Esophagus squamous epithelium (tissue), 5 donors: Measurements from ENCODE around the gene WNK1. TPM values are rescaled to one million over a fixed set of nuclear protein-coding genes. Genes with fewer than 3 reads are reported as not detected.

Experiments used
- DNase-seq: peaks from one replicate; lab custom pipeline; 2025; lab: John Stamatoyannopoulos, UW
- H3K27ac ChIP-seq, 4 donors: fragments of 200-600 bp; sonication (generic); one replicate each; pipeline ENCODE4 v1.5.1; 2016 to 2019; ENCODE audit warnings: mild to moderate bottlenecking in 1 of 4
- H3K27me3 ChIP-seq, 4 donors: fragments of 200-600 bp; sonication (generic); 1 replicate in 3 of 4; 2 replicates in 1 of 4; pipeline versions ENCODE4 v1.5.1 to v1.6.0; 2017 to 2021; ENCODE audit warnings: antibody characterized with exemption in 1 of 4
- H3K36me3 ChIP-seq, 3 donors: fragments of 200-600 bp; sonication (generic); one replicate each; pipeline ENCODE4 v1.5.1; 2016 to 2019
- H3K4me1 ChIP-seq, 3 donors: fragments of 200-600 bp; sonication (generic); one replicate each; pipeline ENCODE4 v1.5.1; 2017 to 2019
- H3K4me3 ChIP-seq, 4 donors: fragments of 200-600 bp; sonication (generic); 1 replicate in 3 of 4; 2 replicates in 1 of 4; pipeline ENCODE4 v1.5.1; 2016 to 2019; ENCODE audit warnings: mild to moderate bottlenecking in 2 of 4, moderate library complexity in 1 of 4
- H3K9me3 ChIP-seq, 3 donors: fragments of 200-600 bp; sonication (generic); one replicate each; pipeline ENCODE4 v1.5.1; 2016 to 2019
- CTCF ChIP-seq, 6 experiments: fragments of 450-650 bp in 4 of 6; fragments of 200-600 bp in 2 of 6; sonication (generic) in 2 of 6; IDR thresholded peaks; one replicate each; pipeline ENCODE4 v1.5.1; 2016 to 2019; ENCODE audit warnings: antibody characterized with exemption in 6 of 6, mild to moderate bottlenecking in 4 of 6, moderate library complexity in 4 of 6
- POLR2A ChIP-seq, 4 donors: fragments of 450-650 bp; IDR thresholded peaks; one replicate each; pipeline ENCODE4 v1.6.1; 2017; ENCODE audit warnings: antibody characterized with exemption in 4 of 4, mild to moderate bottlenecking in 4 of 4, moderate library complexity in 3 of 4
- WGBS, 2 donors: methylation state at CpG; one replicate each; pipeline ENCODE4 v1.1.5; 2018; 5-methylcytosine and 5-hydroxymethylcytosine counted together
- intact Hi-C: fragments of 100-400 bp; cut with DNase I; formaldehyde crosslinking; loops from one replicate; pipeline ENCODE4 v1.15.0; 2022
- total RNA-seq, 4 donors: library from RNA; depleted of rRNA; stranded (reverse); fragments of >200 nt; gene quantifications; one replicate each; pipeline ENCODE4 v1.1.0, GENCODE V29; 2016
- donor health status: DM: yes; HTN: yes; CAD: no.

Gene WNK1
- total RNA-seq, 4 donors from 2014 or later, result 120 to 269 (median 204) TPM

- peaks cover 0 to 36% (median 0%) of the 10 kb centered on the region in 3 donors for H3K36me3 ChIP-seq
Observed at GRCh38 chr12:946631-947030, 194.3 kb downstream of the WNK1 start.

DNA sequence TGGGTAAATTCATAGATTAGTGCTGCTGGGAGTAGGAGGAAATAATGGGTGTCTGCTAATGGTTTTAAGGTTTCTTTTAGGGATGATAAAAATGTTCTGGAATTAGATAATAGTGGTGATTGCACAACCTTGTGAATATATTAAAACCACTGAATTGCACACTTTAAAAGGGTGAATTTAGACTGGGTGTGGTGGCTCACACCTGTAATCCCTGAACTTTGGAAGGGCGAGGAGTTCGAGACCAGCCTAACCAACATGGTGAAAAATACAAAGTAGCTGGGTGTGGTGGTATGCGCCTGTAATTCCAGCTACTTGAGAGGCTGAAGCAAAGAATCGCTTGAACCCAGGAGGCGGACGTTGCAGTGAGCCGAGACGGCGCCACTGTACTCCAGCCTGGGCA lies 195.9 kb downstream of the WNK1 start:
- peak overlapping the region in 3 of 4 donors; percentile 63 to 90 (median 84) for H3K4me3 ChIP-seq
- intact Hi-C loops, result no loop called here
- DNase-seq, result no peak
- H3K27me3 ChIP-seq, result no peaks in the 10 kb centered on the region
- TF ChIP-seq CTCF (IDR thresholded peaks at IDR 0.05) (no peak), POLR2A (IDR thresholded peaks at IDR 0.05) (no peak)
- H3K36me3 ChIP-seq, result peaks cover 0 to 25% (median 0%) of the 10 kb centered on the region in 3 donors
- no peaks in the 10 kb centered on the region for H3K9me3 ChIP-seq
- peak overlapping the region in 3 of 4 donors; percentile 83 to 95 (median 93) for H3K27ac ChIP-seq
- WGBS, 2 donors, result 90 to 91% methylated on average over 9 of the region's 9 CpGs
- H3K4me1 ChIP-seq, result peaks cover 5 to 31% (median 6%) of the 10 kb centered on the region in 3 donors

More at GRCh38 chr12:946631-947030, 194.3 kb downstream of the WNK1 start:
- no peak for TF ChIP-seq CTCF (IDR thresholded peaks at IDR 0.05)
- no peak for TF ChIP-seq POLR2A (IDR thresholded peaks at IDR 0.05)
- Histone ChIP-seq H3K27ac (no peak overlapping the region), H3K4me1 (peaks cover 5 to 30% (median 6%) of the 10 kb centered on the region in 3 donors), H3K9me3 (no peaks in the 10 kb centered on the region), H3K4me3 (no peak overlapping the region), H3K27me3 (no peaks in the 10 kb centered on the region)
- intact Hi-C loops, result no loop called here
- DNase-seq, result no peak
- WGBS, 2 donors, result 62 to 69% methylated on average over 6 of the region's 6 CpGs

- TF ChIP-seq POLR2A (IDR thresholded peaks at IDR 0.05), result peak in 2 of 4 donors; percentile 40 to 67
- TF ChIP-seq CTCF (IDR thresholded peaks at IDR 0.05), result peak; percentile 96 to 99 (median 98)
- Histone ChIP-seq H3K27ac (peak within 1 kb of the TSS; percentile 83 to 95 (median 94)), H3K27me3 (no peaks in the 10 kb centered on the region), H3K9me3 (no peaks in the 10 kb centered on the region), H3K4me1 (peaks cover 5 to 40% (median 8%) of the 10 kb centered on the region in 3 donors), H3K4me3 (peak within 1 kb of the TSS; percentile 55 to 90 (median 74)), H3K36me3 (peaks cover 0 to 14% (median 0%) of the 10 kb centered on the region in 3 donors)
- 0 to 6% methylated on average over 28 to 40 of the region's 58 CpGs for WGBS, 2 donors
- peak; percentile 73 for DNase-seq
- intact Hi-C loops, result loop anchor here (10.0 kb wide), 1 partner anchor 385 kb away; no protein-coding TSS in a partner anchor
Observed at GRCh38 chr12:949453-950191, 197.2 kb downstream of the WNK1 start, which contains the start of gene RAD52. RAD52 (minus strand) TSS chr12:949694; CDS start chr12:933058, 16,636 bp downstream.

- 32 to 33% methylated on average over 1 of the region's 1 CpG for WGBS, 2 donors
- no peaks in the 10 kb centered on the region for H3K36me3 ChIP-seq
- no peaks in the 10 kb centered on the region for H3K27me3 ChIP-seq
- intact Hi-C loops, result loop anchor here (10.0 kb wide), 1 partner anchor 386 kb away; no protein-coding TSS in a partner anchor
- no peak for DNase-seq
- TF ChIP-seq CTCF (IDR thresholded peaks at IDR 0.05) (no peak), POLR2A (IDR thresholded peaks at IDR 0.05) (no peak)
- H3K4me3 ChIP-seq, result no peak overlapping the region
- H3K9me3 ChIP-seq, result no peaks in the 10 kb centered on the region
- peaks cover 5 to 37% (median 8%) of the 10 kb centered on the region in 3 donors for H3K4me1 ChIP-seq
- no peak overlapping the region for H3K27ac ChIP-seq
Observed at GRCh38 chr12:951176-951575, 198.8 kb downstream of the WNK1 start.

DNA sequence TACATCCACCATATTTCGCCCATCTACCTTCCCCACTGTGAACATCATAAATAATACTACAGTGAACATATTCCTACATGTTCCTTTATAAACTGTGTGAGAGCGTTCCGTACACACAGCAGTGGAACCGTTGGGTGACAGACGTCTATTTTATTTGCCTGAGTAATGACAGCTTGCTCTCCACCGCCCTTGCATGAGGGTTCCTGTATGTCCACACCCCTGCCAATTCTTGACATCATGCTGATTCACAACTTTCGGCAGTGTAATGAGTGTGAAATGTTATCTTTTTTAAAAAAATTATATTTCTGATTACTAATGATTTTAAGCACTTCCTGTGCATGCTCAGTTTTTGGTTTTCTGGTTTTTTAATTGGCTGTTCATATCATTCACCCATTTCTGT lies 201.4 kb downstream of the WNK1 start:
- no peaks in the 10 kb centered on the region for H3K36me3 ChIP-seq
- no peak for TF ChIP-seq CTCF (IDR thresholded peaks at IDR 0.05)
- TF ChIP-seq POLR2A (IDR thresholded peaks at IDR 0.05), result no peak
- 51 to 52% methylated on average over 7 of the region's 7 CpGs for WGBS, 2 donors
- no peaks in the 10 kb centered on the region for H3K9me3 ChIP-seq
- H3K4me3 ChIP-seq, result no peak overlapping the region
- H3K4me1 ChIP-seq, result peaks cover 3 to 25% (median 8%) of the 10 kb centered on the region in 3 donors
- intact Hi-C loops, result loop anchor here (10.0 kb wide), 1 partner anchor 389 kb away; no protein-coding TSS in a partner anchor
- DNase-seq, result no peak
- no peaks in the 10 kb centered on the region for H3K27me3 ChIP-seq
- H3K27ac ChIP-seq, result peak overlapping the region in 1 of 4 donors; percentile 5
